Measurements from ENCODE around the gene SORCS2. TPM values are rescaled to one million over a fixed set of nuclear protein-coding genes. Genes with fewer than 3 reads are reported as not detected.

Gene SORCS2
- total RNA-seq, 2 donors from 2014 or later: 0.05 to 0.07 TPM

DNA sequence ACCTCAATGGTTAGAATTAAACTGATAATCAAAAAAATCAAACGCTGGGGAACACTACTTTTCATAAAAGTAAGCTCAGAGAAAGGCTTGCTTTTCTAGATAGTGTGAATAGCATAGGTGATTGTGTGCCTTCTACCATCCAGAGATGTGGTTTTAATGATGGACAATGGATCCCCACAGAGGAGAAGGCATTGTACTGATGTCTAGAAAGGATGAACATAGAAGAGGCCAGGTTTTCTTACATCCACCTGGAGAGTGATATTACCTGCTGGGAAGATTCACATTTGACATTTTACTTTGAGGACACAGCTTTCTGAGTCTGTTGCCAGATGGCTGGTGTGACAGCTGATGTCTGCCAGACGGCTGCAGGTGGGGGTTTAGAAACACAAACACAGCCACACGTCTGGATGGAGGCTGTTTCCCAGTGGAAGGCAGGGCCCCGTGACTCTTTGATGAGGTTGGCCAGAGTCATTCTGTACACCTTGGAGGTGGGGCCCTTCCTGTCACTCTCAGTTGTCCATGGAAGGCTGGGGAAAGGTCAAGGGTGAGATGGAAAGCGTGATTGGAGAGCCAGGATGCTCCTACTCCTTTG, 128.0 kb downstream of the SORCS2 start:
- no peak overlapping the region for H3K27ac Mint-ChIP-seq
- DNase-seq (no peak), ATAC-seq (replicated peaks in 1 of 2) (no peak)
- peaks cover 0 to 4% of the 10 kb centered on the region in 2 donors for H3K36me3 Mint-ChIP-seq (ENCODE audit: insufficient read depth in 2 of 2)
- H3K9me3 Mint-ChIP-seq: peaks cover 7 to 9% of the 10 kb centered on the region in 2 donors
- H3K4me1 Mint-ChIP-seq (ENCODE audit: low read depth): no peaks in the 10 kb centered on the region
- H3K4me3 Mint-ChIP-seq: no peak overlapping the region
- no peaks in the 10 kb centered on the region for H3K27me3 Mint-ChIP-seq (ENCODE audit: low read depth)

- H3K27ac Mint-ChIP-seq: no peak overlapping the region
- DNase-seq: no peak
- H3K27me3 Mint-ChIP-seq (ENCODE audit: low read depth): no peaks in the 10 kb centered on the region
- peaks cover 7 to 9% of the 10 kb centered on the region in 2 donors for H3K9me3 Mint-ChIP-seq
- no peak overlapping the region for H3K4me3 Mint-ChIP-seq
- no peaks in the 10 kb centered on the region for H3K4me1 Mint-ChIP-seq (ENCODE audit: low read depth)
- ATAC-seq (replicated peaks in 1 of 2): no peak
- H3K36me3 Mint-ChIP-seq (ENCODE audit: insufficient read depth in 2 of 2): peaks cover 0 to 4% of the 10 kb centered on the region in 2 donors
Observed at GRCh38 chr4:7322166-7322991, 130.0 kb downstream of the SORCS2 start.

DNA sequence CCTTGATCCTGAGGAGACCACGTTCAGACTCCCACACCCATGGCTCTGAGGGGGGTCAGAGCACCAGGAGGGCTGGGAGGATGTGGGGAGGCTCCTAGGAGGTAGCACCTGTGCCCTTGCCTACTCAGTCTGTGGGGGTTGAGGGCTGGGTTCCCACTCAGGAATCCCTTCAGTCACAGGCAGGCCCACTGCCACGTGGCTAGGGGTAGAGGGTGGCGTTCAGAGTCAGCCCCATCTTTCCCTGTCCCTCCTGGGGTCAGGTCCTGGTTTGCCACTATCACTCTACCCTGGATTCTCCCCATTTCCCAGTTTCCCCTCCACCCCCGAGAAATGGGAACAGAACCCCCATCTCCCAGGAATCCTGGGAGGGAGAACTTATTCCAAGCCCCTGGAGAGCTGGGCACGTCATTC, 131.1 kb downstream of the SORCS2 start:
- H3K27ac Mint-ChIP-seq: no peak overlapping the region
- DNase-seq (no peak), ATAC-seq (replicated peaks in 1 of 2) (no peak)
- H3K27me3 Mint-ChIP-seq (ENCODE audit: low read depth): no peaks in the 10 kb centered on the region
- H3K9me3 Mint-ChIP-seq: peaks cover 7 to 8% of the 10 kb centered on the region in 2 donors
- no peaks in the 10 kb centered on the region for H3K4me1 Mint-ChIP-seq (ENCODE audit: low read depth)
- peaks cover 0 to 4% of the 10 kb centered on the region in 2 donors for H3K36me3 Mint-ChIP-seq (ENCODE audit: insufficient read depth in 2 of 2)
- H3K4me3 Mint-ChIP-seq: no peak overlapping the region

- H3K9me3 Mint-ChIP-seq: peaks cover 3 to 7% of the 10 kb centered on the region in 2 donors
- no peak overlapping the region for H3K27ac Mint-ChIP-seq
- no peaks in the 10 kb centered on the region for H3K36me3 Mint-ChIP-seq (ENCODE audit: insufficient read depth in 2 of 2)
- H3K27me3 Mint-ChIP-seq (ENCODE audit: low read depth): no peaks in the 10 kb centered on the region
- H3K4me3 Mint-ChIP-seq: peak overlapping the region; percentile 24 to 55
- ATAC-seq (replicated peaks in 1 of 2) (peak in 1 of 2 donors; percentile 74), DNase-seq (peak in 1 of 2 donors; percentile 17)
- no peaks in the 10 kb centered on the region for H3K4me1 Mint-ChIP-seq (ENCODE audit: low read depth)
Observed at GRCh38 chr4:7323872-7324650, 131.7 kb downstream of the SORCS2 start.

GRCh38 chr4:7324651-7325121, 132.3 kb downstream of the SORCS2 start:
- peak in 1 of 2 donors; percentile 7 for DNase-seq
- peak overlapping the region; percentile 24 to 55 for H3K4me3 Mint-ChIP-seq
- H3K27me3 Mint-ChIP-seq (ENCODE audit: low read depth): no peaks in the 10 kb centered on the region
- H3K36me3 Mint-ChIP-seq (ENCODE audit: insufficient read depth in 2 of 2): no peaks in the 10 kb centered on the region
- no peaks in the 10 kb centered on the region for H3K4me1 Mint-ChIP-seq (ENCODE audit: low read depth)
- H3K9me3 Mint-ChIP-seq: peaks cover 3 to 7% of the 10 kb centered on the region in 2 donors
- no peak overlapping the region for H3K27ac Mint-ChIP-seq
- peak in 1 of 2 donors; percentile 59 for ATAC-seq (replicated peaks in 1 of 2)

DNA sequence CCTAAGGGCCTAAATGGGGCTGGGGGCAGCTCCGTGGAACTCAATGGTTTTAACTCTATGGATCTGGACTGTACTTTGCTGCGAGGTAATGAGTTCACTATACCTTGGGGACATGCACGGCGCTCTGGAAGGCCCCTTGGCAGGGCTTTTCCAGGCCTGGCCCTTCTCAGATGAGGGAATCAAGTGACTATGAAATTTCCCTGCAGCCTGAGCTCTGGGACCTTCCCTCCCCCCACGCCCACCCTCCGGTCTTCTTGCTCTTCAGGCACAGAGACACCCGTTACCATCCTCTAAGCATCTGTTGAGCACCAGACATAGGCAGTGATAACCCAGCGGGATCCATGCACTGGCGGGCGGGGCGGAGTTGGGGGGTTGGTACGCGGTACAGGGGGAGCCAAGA, 133.2 kb downstream of the SORCS2 start:
- no peak for DNase-seq
- H3K9me3 Mint-ChIP-seq: peaks cover 2 to 3% of the 10 kb centered on the region in 2 donors
- no peak for ATAC-seq (replicated peaks in 1 of 2)
- no peaks in the 10 kb centered on the region for H3K4me1 Mint-ChIP-seq (ENCODE audit: low read depth)
- no peak overlapping the region for H3K4me3 Mint-ChIP-seq
- no peaks in the 10 kb centered on the region for H3K27me3 Mint-ChIP-seq (ENCODE audit: low read depth)
- no peak overlapping the region for H3K27ac Mint-ChIP-seq
- H3K36me3 Mint-ChIP-seq (ENCODE audit: insufficient read depth in 2 of 2): no peaks in the 10 kb centered on the region

DNA sequence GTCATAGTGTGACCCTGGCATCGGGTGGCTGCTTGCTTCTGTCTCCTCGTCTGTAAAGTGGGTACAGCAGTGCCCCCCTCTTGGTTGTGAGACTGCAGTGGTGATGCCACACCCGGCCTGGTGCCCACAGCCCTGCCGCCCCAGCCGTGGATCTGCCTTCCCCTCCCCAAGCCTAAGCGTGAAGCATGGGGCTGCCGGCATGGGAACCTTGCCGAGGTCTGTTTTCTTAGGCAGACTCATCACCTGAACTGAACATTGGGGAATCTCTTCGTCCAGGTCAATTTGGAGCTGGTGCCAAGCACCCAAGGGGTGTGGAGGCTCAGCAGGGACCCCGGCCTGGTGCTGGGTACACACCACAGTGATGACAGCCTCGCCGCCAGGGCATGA, 134.0 kb downstream of the SORCS2 start:
- Mint-ChIP-seq H3K27me3 (ENCODE audit: low read depth) (no peaks in the 10 kb centered on the region), H3K9me3 (peaks cover 2 to 3% of the 10 kb centered on the region in 2 donors), H3K36me3 (ENCODE audit: insufficient read depth in 2 of 2) (no peaks in the 10 kb centered on the region)

GRCh38 chr4:7326693-7327340, 134.5 kb downstream of the SORCS2 start:
- Mint-ChIP-seq H3K27ac (no peak overlapping the region), H3K9me3 (peaks cover 0 to 3% of the 10 kb centered on the region in 2 donors), H3K27me3 (ENCODE audit: low read depth) (no peaks in the 10 kb centered on the region), H3K36me3 (ENCODE audit: insufficient read depth in 2 of 2) (no peaks in the 10 kb centered on the region), H3K4me1 (ENCODE audit: low read depth) (no peaks in the 10 kb centered on the region), H3K4me3 (peak overlapping the region in 1 of 2 donors; percentile 77)
- DNase-seq (no peak), ATAC-seq (replicated peaks in 1 of 2) (peak in 1 of 2 donors; percentile 12)

More for the DNA sequence above, 134.0 kb downstream of the SORCS2 start:
- H3K4me3 Mint-ChIP-seq: no peak overlapping the region
- no peak overlapping the region for H3K27ac Mint-ChIP-seq
- DNase-seq: no peak
- no peaks in the 10 kb centered on the region for H3K4me1 Mint-ChIP-seq (ENCODE audit: low read depth)
- no peak for ATAC-seq (replicated peaks in 1 of 2)

GRCh38 chr4:7327341-7327885, 135.1 kb downstream of the SORCS2 start:
- peak in 1 of 2 donors; percentile 35 for ATAC-seq (replicated peaks in 1 of 2)

DNA sequence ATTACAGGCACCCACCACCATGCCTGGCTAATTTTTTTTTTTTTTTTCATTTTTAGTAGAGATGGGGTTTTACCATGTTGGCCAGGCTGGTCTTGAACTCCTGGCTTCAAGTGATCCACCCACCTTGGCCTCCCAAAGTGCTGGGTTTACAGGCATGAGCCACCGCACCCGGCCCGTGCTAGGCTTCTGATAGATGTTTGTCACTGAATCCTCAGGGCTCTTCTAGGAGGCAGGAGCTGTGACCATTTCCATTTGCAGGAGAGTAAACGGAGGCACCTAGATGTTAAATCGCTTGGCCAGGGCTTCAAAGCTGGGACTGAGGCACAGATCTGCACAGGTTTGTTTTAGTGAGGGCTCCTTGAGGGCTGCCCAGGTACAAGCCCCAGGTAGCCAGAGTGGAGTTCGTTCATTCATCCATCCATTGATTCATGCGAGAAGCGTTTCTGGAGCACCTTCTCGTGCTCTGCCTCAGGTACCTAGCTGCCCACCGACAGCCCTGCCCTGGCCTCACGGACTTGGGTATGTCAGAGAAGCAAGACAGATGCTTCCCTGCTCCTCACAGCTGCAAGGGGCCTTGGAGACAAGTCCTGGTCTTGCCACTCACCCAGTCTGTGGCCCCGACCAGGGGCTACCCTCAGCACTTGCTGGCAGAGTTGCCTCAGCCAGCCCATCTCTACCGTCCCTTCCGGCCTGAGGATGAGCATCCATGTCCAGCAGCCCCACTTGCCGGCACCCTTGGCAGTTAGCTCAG, 136.0 kb downstream of the SORCS2 start:
- Mint-ChIP-seq H3K9me3 (no peaks in the 10 kb centered on the region), H3K27ac (no peak overlapping the region), H3K27me3 (ENCODE audit: low read depth) (no peaks in the 10 kb centered on the region), H3K36me3 (ENCODE audit: insufficient read depth in 2 of 2) (no peaks in the 10 kb centered on the region), H3K4me1 (ENCODE audit: low read depth) (no peaks in the 10 kb centered on the region), H3K4me3 (no peak overlapping the region)
- ATAC-seq (replicated peaks in 1 of 2) (no peak), DNase-seq (no peak)

More at GRCh38 chr4:7327341-7327885, 135.1 kb downstream of the SORCS2 start:
- Mint-ChIP-seq H3K9me3 (peaks cover 0 to 3% of the 10 kb centered on the region in 2 donors), H3K36me3 (ENCODE audit: insufficient read depth in 2 of 2) (no peaks in the 10 kb centered on the region), H3K27ac (peak overlapping the region; percentile 60), H3K27me3 (ENCODE audit: low read depth) (no peaks in the 10 kb centered on the region), H3K4me1 (ENCODE audit: low read depth) (no peaks in the 10 kb centered on the region), H3K4me3 (peak overlapping the region in 1 of 2 donors; percentile 77)
- DNase-seq: peak in 1 of 2 donors; percentile 3

GRCh38 chr4:7328913-7329638, 136.7 kb downstream of the SORCS2 start:
- no peaks in the 10 kb centered on the region for H3K36me3 Mint-ChIP-seq (ENCODE audit: insufficient read depth in 2 of 2)
- no peak for DNase-seq
- no peak for ATAC-seq (replicated peaks in 1 of 2)
- H3K9me3 Mint-ChIP-seq: no peaks in the 10 kb centered on the region
- H3K27ac Mint-ChIP-seq: no peak overlapping the region
- no peak overlapping the region for H3K4me3 Mint-ChIP-seq
- H3K27me3 Mint-ChIP-seq (ENCODE audit: low read depth): no peaks in the 10 kb centered on the region
- no peaks in the 10 kb centered on the region for H3K4me1 Mint-ChIP-seq (ENCODE audit: low read depth)

All from activated T-cell treated with anti-CD3 and anti-CD28 coated beads, Interleukin-2, amount 50 U/mL, for 72 hours (primary cell).